HG02852 (cell line): Measurements from ENCODE around the gene MAP3K6.

Experiments
- ATAC-seq: cut with Tn5 transposase; IDR thresholded peaks from one replicate; pipeline ENCODE4 v1.9.1; 2021; ENCODE audit warnings: mild to moderate bottlenecking, moderate library complexity; ENCODE audit not compliant: unreplicated experiment

Gene MAP3K6

GRCh38 chr1:27356619-27357280, 10.0 kb downstream of the MAP3K6 start:
- no peak for ATAC-seq

- no peak for ATAC-seq
Observed at GRCh38 chr1:27356277-27356618, 10.5 kb downstream of the MAP3K6 start.

- no peak for ATAC-seq
Observed at GRCh38 chr1:27355683-27356082, 11.1 kb downstream of the MAP3K6 start.

GRCh38 chr1:27353629-27354028, 13.1 kb downstream of the MAP3K6 start:
- no peak for ATAC-seq

- no peak for ATAC-seq
Observed at GRCh38 chr1:27353166-27353565, 13.6 kb downstream of the MAP3K6 start.

- ATAC-seq: no peak
Observed at GRCh38 chr1:27351541-27352107, 15.1 kb downstream of the MAP3K6 start.

GRCh38 chr1:27350663-27351540, 15.9 kb downstream of the MAP3K6 start:
- no peak for ATAC-seq

- ATAC-seq: no peak
Observed at GRCh38 chr1:27349784-27350662, 16.7 kb downstream of the MAP3K6 start.

GRCh38 chr1:27348861-27349783, 17.6 kb downstream of the MAP3K6 start:
- no peak for ATAC-seq

GRCh38 chr1:27346991-27347624, 19.7 kb downstream of the MAP3K6 start:
- ATAC-seq: no peak

GRCh38 chr1:27346357-27346756, 20.4 kb downstream of the MAP3K6 start:
- no peak for ATAC-seq

GRCh38 chr1:27345272-27345671, 21.5 kb downstream of the MAP3K6 start:
- no peak for ATAC-seq

GRCh38 chr1:27343639-27344025, 23.1 kb downstream of the MAP3K6 start:
- no peak for ATAC-seq

GRCh38 chr1:27342778-27343638, 23.8 kb downstream of the MAP3K6 start:
- no peak for ATAC-seq

GRCh38 chr1:27342391-27342777, 24.4 kb downstream of the MAP3K6 start:
- ATAC-seq: no peak

GRCh38 chr1:27341525-27342252, 25.1 kb downstream of the MAP3K6 start, which contains the start of gene SYTL1:
Gene SYTL1 (plus strand): TSS chr1:27342022. CDS start chr1:27345335, 3,313 bp downstream.
- ATAC-seq: no peak

- no peak for ATAC-seq
Observed at GRCh38 chr1:27339213-27339612, 27.5 kb downstream of the MAP3K6 start.

- ATAC-seq: no peak
Observed at GRCh38 chr1:27338751-27339150, 28.0 kb downstream of the MAP3K6 start.
